ENCODE data around the gene PDLIM7.

PDLIM7 gene

DNA sequence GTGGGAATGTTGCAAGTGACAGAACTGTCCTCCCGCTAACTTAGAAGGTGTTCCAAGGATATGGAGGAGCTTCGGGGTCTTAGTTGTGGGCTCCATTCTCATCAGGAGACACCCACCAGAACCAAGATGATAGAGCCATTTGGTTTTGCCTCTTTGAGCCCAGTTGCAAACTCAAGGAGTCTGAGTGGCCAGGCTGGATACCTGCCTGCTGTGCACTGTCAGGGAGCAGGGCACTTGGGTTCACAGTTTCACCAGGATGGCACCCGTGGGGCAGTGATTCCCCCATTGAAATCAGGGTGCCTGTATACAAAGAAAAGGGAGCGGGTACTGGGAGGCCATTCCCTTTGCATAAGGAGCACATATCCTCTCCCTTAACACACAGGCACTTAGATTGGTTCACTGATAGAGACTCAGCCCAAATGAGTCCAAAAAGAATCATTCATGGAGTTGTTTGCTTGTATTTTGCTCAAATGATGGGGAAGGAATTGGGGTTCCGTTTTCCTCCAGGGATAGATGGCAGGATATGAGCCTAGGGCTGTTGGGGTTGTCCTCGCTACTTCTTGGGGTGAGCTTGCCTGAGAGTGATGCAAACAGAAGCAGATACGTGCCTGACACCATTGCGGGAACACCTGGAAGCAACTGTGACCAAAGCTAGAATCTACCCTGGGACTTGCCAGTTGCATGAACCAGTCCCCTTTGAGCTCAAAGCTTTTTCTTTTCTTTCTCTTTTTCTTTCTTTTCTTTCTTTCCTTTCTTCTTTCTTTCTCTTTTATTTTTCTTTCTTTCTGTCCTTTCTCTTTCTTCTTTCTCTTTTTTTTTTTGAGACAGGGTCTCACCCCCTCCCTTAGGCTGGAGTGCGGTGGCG is 52.1 kb downstream of the PDLIM7 start:
- H3K4me3 ChIP-seq (ENCODE audit: low read depth, low read length) = no peak overlapping the region

DNA sequence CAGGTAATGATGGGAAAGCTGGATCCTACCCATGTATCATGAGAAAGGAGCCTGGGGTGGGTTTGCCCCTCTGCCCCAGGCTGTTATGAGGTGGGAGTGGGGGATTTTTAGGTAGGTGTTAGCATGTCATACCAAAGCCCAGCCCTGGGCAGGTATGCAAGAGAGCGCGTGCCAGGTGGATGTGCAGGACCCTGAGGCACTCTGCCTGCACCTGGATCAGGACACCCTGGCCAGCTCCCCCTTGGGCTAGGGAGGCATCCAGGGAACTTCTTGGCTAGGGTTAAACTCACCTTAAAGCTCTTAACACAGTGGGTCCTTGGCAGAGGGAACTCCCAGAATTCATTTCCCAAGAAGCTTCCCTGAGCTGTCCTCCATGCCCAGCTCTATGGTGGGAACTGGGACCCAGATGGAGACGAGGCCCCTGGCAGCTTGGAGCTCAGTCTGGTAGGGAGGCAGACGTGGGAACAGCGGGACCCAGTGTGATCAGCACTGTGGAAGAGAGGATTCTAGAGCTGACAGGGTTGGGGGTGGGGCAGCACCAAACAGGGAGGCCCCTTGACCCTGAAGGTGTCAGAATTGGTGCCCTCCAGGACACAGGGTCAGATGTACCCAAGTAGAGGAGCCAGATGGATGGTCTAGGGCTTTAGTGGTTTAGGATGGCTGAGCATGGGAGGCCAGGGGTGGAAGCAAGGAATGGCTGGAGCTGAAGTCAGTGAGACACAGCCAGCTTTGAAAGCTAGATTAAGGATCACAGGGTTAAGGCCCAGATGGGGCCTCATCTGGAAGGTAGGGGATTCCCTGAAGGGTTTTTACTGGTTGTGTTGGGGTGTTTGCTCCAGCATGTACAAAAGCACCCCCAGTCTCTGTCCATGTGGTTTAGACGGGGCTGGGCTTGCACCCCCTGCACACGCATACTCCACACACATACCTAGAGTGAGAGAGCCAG is 53.0 kb downstream of the PDLIM7 start:
- no peak overlapping the region for H3K4me3 ChIP-seq (ENCODE audit: low read depth, low read length)
- ChIA-PET POLR2A (interaction anchor here (0.9 to 1.5 kb wide), 2 partner anchors 18 to 53 kb away, joined by 3 read pairs; partner anchors contain the start of genes GRK6 and PDLIM7), CTCF (interaction anchor here (1.0 to 21.1 kb wide), 9 partner anchors 11 to 331 kb away, joined by 3 to 412 read pairs (median 7); partner anchors contain the start of genes F12, GRK6 and PFN3)
- DNase-seq (ENCODE audit: low read depth, low spot score) = no peak
- TF ChIP-seq, protein P1, sequence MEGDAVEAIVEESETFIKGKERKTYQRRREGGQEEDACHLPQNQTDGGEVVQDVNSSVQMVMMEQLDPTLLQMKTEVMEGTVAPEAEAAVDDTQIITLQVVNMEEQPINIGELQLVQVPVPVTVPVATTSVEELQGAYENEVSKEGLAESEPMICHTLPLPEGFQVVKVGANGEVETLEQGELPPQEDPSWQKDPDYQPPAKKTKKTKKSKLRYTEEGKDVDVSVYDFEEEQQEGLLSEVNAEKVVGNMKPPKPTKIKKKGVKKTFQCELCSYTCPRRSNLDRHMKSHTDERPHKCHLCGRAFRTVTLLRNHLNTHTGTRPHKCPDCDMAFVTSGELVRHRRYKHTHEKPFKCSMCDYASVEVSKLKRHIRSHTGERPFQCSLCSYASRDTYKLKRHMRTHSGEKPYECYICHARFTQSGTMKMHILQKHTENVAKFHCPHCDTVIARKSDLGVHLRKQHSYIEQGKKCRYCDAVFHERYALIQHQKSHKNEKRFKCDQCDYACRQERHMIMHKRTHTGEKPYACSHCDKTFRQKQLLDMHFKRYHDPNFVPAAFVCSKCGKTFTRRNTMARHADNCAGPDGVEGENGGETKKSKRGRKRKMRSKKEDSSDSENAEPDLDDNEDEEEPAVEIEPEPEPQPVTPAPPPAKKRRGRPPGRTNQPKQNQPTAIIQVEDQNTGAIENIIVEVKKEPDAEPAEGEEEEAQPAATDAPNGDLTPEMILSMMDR (IDR thresholded peaks at IDR 0.05; ENCODE audit: insufficient read depth, low read length, missing control alignments) = no peak

More for the DNA sequence above, 52.1 kb downstream of the PDLIM7 start:
- TF ChIP-seq, protein P1 (IDR thresholded peaks at IDR 0.05; ENCODE audit: insufficient read depth, low read length, missing control alignments) = no peak
- ChIA-PET CTCF (interaction anchor here (0.7 to 21.1 kb wide), 13 partner anchors 8 to 373 kb away, joined by 3 to 412 read pairs (median 7); partner anchors contain the start of genes F12, MXD3 and PFN3), POLR2A (interaction anchor here (1.0 to 1.5 kb wide), 3 partner anchors 9 to 66 kb away, joined by 3 to 6 read pairs (median 5); partner anchors contain the start of gene GRK6)
- DNase-seq (ENCODE audit: low read depth, low spot score) = no peak

- TF ChIP-seq, protein P1 (IDR thresholded peaks at IDR 0.05; ENCODE audit: insufficient read depth, low read length, missing control alignments) = no peak
- DNase-seq (ENCODE audit: low read depth, low spot score) = no peak
- H3K4me3 ChIP-seq (ENCODE audit: low read depth, low read length) = no peak overlapping the region
- CTCF ChIA-PET = interaction anchor here (0.6 to 21.1 kb wide), 8 partner anchors 12 to 330 kb away, joined by 3 to 412 read pairs (median 6); partner anchors contain the start of genes F12, GRK6 and PFN3
- POLR2A ChIA-PET = no interaction called here
Observed at GRCh38 chr5:177443144-177443983, 54.0 kb downstream of the PDLIM7 start.

- TF ChIP-seq, protein P1 (IDR thresholded peaks at IDR 0.05; ENCODE audit: insufficient read depth, low read length, missing control alignments) = no peak
- DNase-seq (ENCODE audit: low read depth, low spot score) = no peak
- no peak overlapping the region for H3K4me3 ChIP-seq (ENCODE audit: low read depth, low read length)
- CTCF ChIA-PET = interaction anchor here (1.2 to 21.1 kb wide), 6 partner anchors 13 to 73 kb away, joined by 3 to 412 read pairs (median 46); partner anchors contain the start of genes F12 and PFN3
- POLR2A ChIA-PET = no interaction called here
Observed at GRCh38 chr5:177442066-177442826, 55.2 kb downstream of the PDLIM7 start.
